Duodenal mucosa (tissue), 2 donors: ENCODE measurements around the gene OR5B21.

Experiments
- H3K27ac ChIP-seq: one replicate; pipeline ENCODE4 v1.7.0; 2013; ENCODE audit warnings: low read depth, low read length
- H3K27me3 ChIP-seq, 2 donors: one replicate each; pipeline ENCODE4 v1.7.0; 2013; ENCODE audit warnings: low read length in 2 of 2, control low read depth in 1 of 2; ENCODE audit not compliant: insufficient read depth in 2 of 2, control insufficient read depth in 1 of 2
- H3K36me3 ChIP-seq, 2 donors: one replicate each; pipeline ENCODE4 v1.7.0; 2013; ENCODE audit warnings: low read length in 2 of 2, control low read depth in 1 of 2; ENCODE audit not compliant: insufficient read depth in 2 of 2, control insufficient read depth in 1 of 2
- H3K4me1 ChIP-seq, 2 donors: one replicate each; pipeline ENCODE4 v1.7.0; 2013; ENCODE audit warnings: low read length in 2 of 2, control low read depth in 1 of 2; ENCODE audit not compliant: insufficient read depth in 2 of 2, control insufficient read depth in 1 of 2
- H3K4me3 ChIP-seq, 2 donors: one replicate each; pipeline ENCODE4 v1.7.0; 2013; ENCODE audit warnings: low read length in 2 of 2, low read depth in 1 of 2
- H3K9ac ChIP-seq, 2 donors: one replicate each; pipeline ENCODE4 v1.7.0; 2013; ENCODE audit warnings: low read length in 2 of 2, low read depth in 1 of 2
- H3K9me3 ChIP-seq, 2 donors: one replicate each; pipeline ENCODE4 v1.7.0; 2013; ENCODE audit warnings: low read length in 2 of 2, control low read depth in 1 of 2; ENCODE audit not compliant: control insufficient read depth in 1 of 2

Gene OR5B21

GRCh38 chr11:58495906-58496305, 12.0 kb downstream of the OR5B21 start:
- no peaks in the 10 kb centered on the region for H3K27me3 ChIP-seq
- H3K9me3 ChIP-seq = no peaks in the 10 kb centered on the region
- no peaks in the 10 kb centered on the region for H3K4me1 ChIP-seq
- no peak overlapping the region for H3K27ac ChIP-seq
- H3K36me3 ChIP-seq = no peaks in the 10 kb centered on the region
- H3K4me3 ChIP-seq = no peak overlapping the region
- no peak overlapping the region for H3K9ac ChIP-seq

- Histone ChIP-seq H3K4me1 (no peaks in the 10 kb centered on the region), H3K27ac (no peak overlapping the region), H3K9ac (no peak overlapping the region), H3K9me3 (no peaks in the 10 kb centered on the region), H3K27me3 (no peaks in the 10 kb centered on the region), H3K36me3 (no peaks in the 10 kb centered on the region), H3K4me3 (no peak overlapping the region)
Observed at GRCh38 chr11:58494101-58494500, 13.8 kb downstream of the OR5B21 start.

- Histone ChIP-seq H3K9ac (no peak overlapping the region), H3K27ac (no peak overlapping the region), H3K4me1 (no peaks in the 10 kb centered on the region), H3K27me3 (no peaks in the 10 kb centered on the region), H3K36me3 (no peaks in the 10 kb centered on the region), H3K4me3 (no peak overlapping the region), H3K9me3 (no peaks in the 10 kb centered on the region)
Observed at GRCh38 chr11:58493676-58494075, 14.2 kb downstream of the OR5B21 start.

- Histone ChIP-seq H3K9ac (no peak overlapping the region), H3K4me1 (no peaks in the 10 kb centered on the region), H3K27ac (no peak overlapping the region), H3K27me3 (no peaks in the 10 kb centered on the region), H3K4me3 (no peak overlapping the region), H3K36me3 (no peaks in the 10 kb centered on the region), H3K9me3 (no peaks in the 10 kb centered on the region)
Observed at GRCh38 chr11:58490827-58491226, 17.1 kb downstream of the OR5B21 start.

GRCh38 chr11:58487170-58487569, 20.7 kb downstream of the OR5B21 start:
- H3K27me3 ChIP-seq = no peaks in the 10 kb centered on the region
- no peak overlapping the region for H3K4me3 ChIP-seq
- no peaks in the 10 kb centered on the region for H3K4me1 ChIP-seq
- no peaks in the 10 kb centered on the region for H3K9me3 ChIP-seq
- no peak overlapping the region for H3K9ac ChIP-seq
- no peaks in the 10 kb centered on the region for H3K36me3 ChIP-seq
- H3K27ac ChIP-seq = no peak overlapping the region

GRCh38 chr11:58485961-58486360, 21.9 kb downstream of the OR5B21 start:
- no peaks in the 10 kb centered on the region for H3K9me3 ChIP-seq
- H3K9ac ChIP-seq = no peak overlapping the region
- no peak overlapping the region for H3K27ac ChIP-seq
- no peak overlapping the region for H3K4me3 ChIP-seq
- no peaks in the 10 kb centered on the region for H3K4me1 ChIP-seq
- no peaks in the 10 kb centered on the region for H3K27me3 ChIP-seq
- H3K36me3 ChIP-seq = no peaks in the 10 kb centered on the region

- Histone ChIP-seq H3K9ac (no peak overlapping the region), H3K27me3 (no peaks in the 10 kb centered on the region), H3K4me3 (no peak overlapping the region), H3K27ac (no peak overlapping the region), H3K36me3 (no peaks in the 10 kb centered on the region), H3K4me1 (no peaks in the 10 kb centered on the region), H3K9me3 (peaks cover 13 to 16% of the 10 kb centered on the region in 2 donors)
Observed at GRCh38 chr11:58471892-58472291, 36.0 kb downstream of the OR5B21 start.

GRCh38 chr11:58466293-58466692, 41.6 kb downstream of the OR5B21 start:
- Histone ChIP-seq H3K27me3 (no peaks in the 10 kb centered on the region), H3K4me1 (no peaks in the 10 kb centered on the region), H3K36me3 (no peaks in the 10 kb centered on the region), H3K9ac (no peak overlapping the region), H3K4me3 (no peak overlapping the region), H3K9me3 (peaks cover 8% of the 10 kb centered on the region in 2 donors), H3K27ac (no peak overlapping the region)

GRCh38 chr11:58465690-58466089, 42.2 kb downstream of the OR5B21 start:
- H3K36me3 ChIP-seq = no peaks in the 10 kb centered on the region
- H3K4me3 ChIP-seq = no peak overlapping the region
- H3K9me3 ChIP-seq = peaks cover 2 to 3% of the 10 kb centered on the region in 2 donors
- no peak overlapping the region for H3K9ac ChIP-seq
- no peaks in the 10 kb centered on the region for H3K4me1 ChIP-seq
- H3K27ac ChIP-seq = no peak overlapping the region
- H3K27me3 ChIP-seq = no peaks in the 10 kb centered on the region
